ENCODE results near the gene ZNF330. TPM values are rescaled to one million over a fixed set of nuclear protein-coding genes. Genes with fewer than 3 reads are reported as not detected.
A peak's percentile ranks its signal among the peaks of the same experiment; 100 is the strongest.
"Not testable (repeated sequence)": the region's sequence is repeated elsewhere in the genome, so short reads cannot be mapped to it uniquely, and the experiment has no call there.

Gene ZNF330
- total RNA-seq, 2 experiments from 2014 or later, result 47.2 to 58.7 TPM

DNA sequence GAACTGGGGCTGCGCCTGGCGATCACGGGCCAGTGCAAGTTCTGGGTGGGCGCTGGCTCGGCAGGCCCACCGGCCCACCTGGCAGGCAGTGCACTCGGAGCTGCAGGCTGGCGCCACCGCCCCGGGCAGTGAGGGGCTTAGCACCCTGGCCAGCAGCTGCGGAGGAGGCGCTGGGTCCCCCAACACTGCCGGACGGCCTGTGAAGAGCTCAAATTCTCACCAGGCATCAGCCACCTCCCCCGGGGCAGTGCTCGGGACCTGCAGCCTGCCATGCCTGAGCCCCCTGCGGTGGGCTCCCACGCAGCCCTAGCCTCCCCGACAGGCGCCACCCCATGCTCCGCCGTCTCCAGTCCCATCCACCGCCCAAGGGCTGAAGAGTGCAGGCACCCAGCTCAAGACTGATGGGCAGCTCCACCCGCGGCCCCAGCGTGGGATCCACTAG is 7.1 kb upstream of the ZNF330 start:
- Mint-ChIP-seq H3K36me3 (no peaks in the 10 kb centered on the region), H3K27me3 (peaks cover 18% of the 10 kb centered on the region), H3K4me3 (no peak overlapping the region), H3K9me3 (ENCODE audit: low read depth) (no peaks in the 10 kb centered on the region), H3K27ac (no peak overlapping the region), H3K4me1 (no peaks in the 10 kb centered on the region)
- CTCF ChIA-PET, result no interaction called here
- ATAC-seq (no peak), DNase-seq (no peak)

DNA sequence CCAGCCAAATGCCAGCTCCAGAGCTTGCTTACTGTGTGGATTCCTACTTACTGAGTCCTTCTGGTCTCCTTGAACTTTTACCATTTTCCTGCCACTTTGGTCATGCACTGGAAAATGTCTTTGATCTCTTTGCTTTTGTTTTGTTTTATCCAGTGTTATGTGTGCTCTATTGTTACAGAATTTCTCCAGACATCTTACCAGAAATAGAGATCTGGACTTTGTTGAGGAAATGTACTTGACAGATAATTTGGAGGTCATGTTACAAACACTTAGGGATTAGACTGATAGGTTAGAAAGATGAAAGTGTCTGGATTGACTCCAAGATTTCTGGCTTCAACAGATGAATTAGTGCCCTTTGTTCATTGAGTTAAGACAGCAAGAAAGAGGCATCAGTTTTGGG is 5.7 kb upstream of the ZNF330 start:
- H3K4me3 Mint-ChIP-seq, result no peak overlapping the region
- no peak overlapping the region for H3K27ac Mint-ChIP-seq
- peaks cover 21% of the 10 kb centered on the region for H3K27me3 Mint-ChIP-seq
- H3K36me3 Mint-ChIP-seq, result no peaks in the 10 kb centered on the region
- ATAC-seq (no peak), DNase-seq (no peak)
- no peaks in the 10 kb centered on the region for H3K9me3 Mint-ChIP-seq (ENCODE audit: low read depth)
- H3K4me1 Mint-ChIP-seq, result no peaks in the 10 kb centered on the region
- CTCF ChIA-PET, result no interaction called here

DNA sequence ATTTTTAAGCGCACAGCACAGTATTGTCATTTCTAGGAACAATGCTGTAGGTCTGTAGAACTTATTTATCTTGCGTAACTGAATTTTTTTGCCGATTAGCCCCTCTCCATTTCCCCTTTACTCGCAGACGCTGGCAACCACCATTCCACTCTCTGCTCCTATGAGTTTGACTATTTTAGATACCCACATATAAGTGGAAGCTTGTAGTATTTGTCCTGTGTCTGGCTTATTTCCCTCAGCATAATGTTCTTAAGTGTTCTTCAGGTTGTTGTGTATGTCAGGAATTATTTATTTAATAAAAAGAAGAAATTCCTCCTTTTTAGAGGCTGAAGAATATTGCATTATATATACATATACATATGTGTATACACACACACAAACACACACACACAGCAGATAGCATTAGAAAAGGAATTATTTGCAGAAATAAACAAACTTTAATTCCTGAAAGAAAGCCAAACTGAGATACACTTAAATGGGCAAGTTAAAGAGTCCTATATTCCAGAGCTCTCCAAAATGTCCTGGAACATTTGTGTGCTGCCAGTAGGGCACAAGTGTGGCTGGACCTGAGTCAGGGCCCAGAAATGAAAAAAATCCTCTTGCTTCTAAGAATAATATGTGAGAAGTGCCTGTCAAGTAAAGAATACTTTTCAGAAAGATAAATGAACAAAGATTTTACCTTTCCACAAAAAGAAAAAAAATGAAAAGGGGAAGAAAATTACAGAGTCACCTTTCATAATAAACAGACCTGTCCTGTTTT is 4.5 kb upstream of the ZNF330 start:
- Mint-ChIP-seq H3K36me3 (no peaks in the 10 kb centered on the region), H3K27me3 (peaks cover 17% of the 10 kb centered on the region), H3K27ac (no peak overlapping the region), H3K9me3 (ENCODE audit: low read depth) (no peaks in the 10 kb centered on the region), H3K4me1 (peaks cover 6% of the 10 kb centered on the region), H3K4me3 (no peak overlapping the region)
- no peak for DNase-seq
- CTCF ChIA-PET, result no interaction called here
- no peak for ATAC-seq

DNA sequence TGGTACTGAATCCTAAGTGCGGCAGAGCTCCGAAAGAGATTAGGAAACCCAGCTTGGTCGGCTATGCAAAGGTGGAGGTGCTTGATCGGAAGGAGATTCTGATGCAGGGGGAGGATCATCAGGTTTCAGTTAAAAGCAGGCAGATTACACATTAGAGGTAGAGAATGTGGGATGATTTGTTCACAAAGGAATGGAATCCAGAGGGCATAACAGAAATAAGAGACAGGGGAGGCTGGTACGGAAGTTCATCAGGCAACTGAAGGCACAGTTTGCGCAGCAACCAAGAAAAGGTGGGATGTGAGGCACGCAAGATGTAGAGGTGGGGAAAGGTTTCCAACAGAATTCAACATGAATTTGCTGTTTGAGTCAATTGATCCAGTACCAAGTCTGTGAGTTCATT is 424 bp upstream of the ZNF330 start:
- ATAC-seq, result no peak
- Mint-ChIP-seq H3K27me3 (peaks cover 14% of the 10 kb centered on the region), H3K36me3 (peaks cover 20% of the 10 kb centered on the region), H3K9me3 (ENCODE audit: low read depth) (no peaks in the 10 kb centered on the region), H3K4me3 (peak overlapping the region; percentile 95), H3K27ac (peak overlapping the region; percentile 69), H3K4me1 (peaks cover 39% of the 10 kb centered on the region)
- DNase-seq, result no peak
- CTCF ChIA-PET, result no interaction called here

DNA sequence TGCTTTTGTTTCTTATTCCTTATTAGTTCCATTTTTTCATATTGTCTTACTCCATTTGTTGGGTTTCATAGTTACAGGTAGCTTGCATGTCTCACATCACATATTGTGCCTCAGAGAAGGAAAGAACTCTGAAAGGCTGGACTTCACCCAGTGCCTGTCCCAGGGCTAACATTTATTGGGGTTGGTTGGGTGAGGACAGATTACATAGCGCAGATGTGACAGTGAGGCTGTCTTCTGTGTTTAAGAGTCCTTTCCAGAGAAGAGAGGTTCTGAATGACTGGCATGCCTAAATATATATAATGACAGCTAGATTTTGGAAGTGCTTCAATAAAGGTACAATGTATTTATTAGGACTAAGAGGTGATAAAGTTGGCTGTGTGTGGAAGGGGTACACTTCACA is 2.7 kb downstream of the ZNF330 start:
- DNase-seq, result no peak
- CTCF ChIA-PET, result interaction anchor here (0.9 kb wide), 1 partner anchor 22 kb away, joined by 4 read pairs; no protein-coding TSS in a partner anchor
- Mint-ChIP-seq H3K27ac (no peak overlapping the region), H3K36me3 (peaks cover 40% of the 10 kb centered on the region), H3K9me3 (ENCODE audit: low read depth) (peaks cover 5% of the 10 kb centered on the region), H3K4me1 (peaks cover 44% of the 10 kb centered on the region), H3K4me3 (no peak overlapping the region), H3K27me3 (peaks cover 3% of the 10 kb centered on the region)
- ATAC-seq, result no peak

DNA sequence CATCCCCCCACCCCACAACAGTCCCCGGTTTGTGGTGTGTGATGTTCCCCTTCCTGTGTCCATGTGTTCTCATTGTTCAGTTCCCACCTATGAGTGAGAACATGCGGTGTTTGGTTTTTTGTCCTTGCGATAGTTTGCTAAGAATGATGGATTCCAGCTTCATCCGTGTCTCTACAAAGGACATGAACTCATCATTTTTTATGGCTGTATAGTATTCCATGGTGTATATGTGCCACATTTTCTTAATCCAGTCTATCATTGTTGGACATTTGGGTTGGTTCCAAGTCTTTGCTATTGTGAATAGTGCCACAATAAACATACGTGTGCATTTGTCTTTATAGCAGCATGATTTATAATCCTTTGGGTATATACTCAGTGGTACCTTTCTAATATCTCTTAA is 6.6 kb downstream of the ZNF330 start:
- Mint-ChIP-seq H3K36me3 (peaks cover 64% of the 10 kb centered on the region), H3K4me1 (peaks cover 36% of the 10 kb centered on the region)
- H3K27me3 Mint-ChIP-seq; DNase-seq; CTCF ChIA-PET; H3K9me3 Mint-ChIP-seq (ENCODE audit: low read depth); H3K4me3 Mint-ChIP-seq; ATAC-seq; H3K27ac Mint-ChIP-seq: not testable (repeated sequence)

DNA sequence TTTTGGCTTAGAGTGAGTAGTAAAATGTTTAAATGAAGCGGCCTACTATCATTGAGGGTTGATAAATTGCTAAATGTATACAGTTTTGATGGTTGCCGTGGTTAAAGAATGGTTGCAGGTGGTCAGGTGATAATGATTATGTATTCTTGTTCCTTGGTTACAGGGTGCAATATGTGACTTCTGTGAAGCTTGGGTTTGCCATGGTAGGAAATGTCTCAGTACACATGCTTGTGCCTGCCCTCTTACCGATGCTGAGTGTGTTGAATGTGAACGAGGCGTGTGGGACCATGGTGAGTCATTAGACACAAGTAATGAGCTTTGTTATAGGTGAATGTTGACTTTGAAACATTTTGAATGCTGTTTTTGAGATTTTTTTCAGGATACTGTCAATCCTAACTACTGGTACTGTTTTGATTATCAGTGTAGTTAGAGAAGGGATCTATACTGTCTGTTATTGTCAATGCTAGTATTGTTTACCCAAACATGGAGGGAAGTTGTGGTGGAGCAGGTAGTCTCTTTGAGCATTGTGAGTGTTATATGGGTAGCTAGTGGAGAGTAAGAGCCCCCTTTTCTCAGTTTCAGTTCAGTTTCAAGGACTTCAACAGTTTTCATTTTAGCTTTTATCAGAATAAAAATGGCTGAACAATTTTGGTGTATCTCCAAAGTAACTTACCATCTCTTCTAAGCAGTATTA is 8.9 kb downstream of the ZNF330 start:
- H3K4me1 Mint-ChIP-seq, result peaks cover 18% of the 10 kb centered on the region
- H3K36me3 Mint-ChIP-seq, result peaks cover 62% of the 10 kb centered on the region
- CTCF ChIA-PET, result interaction anchor here (1.0 kb wide), 1 partner anchor 10 kb away, joined by 4 read pairs; no protein-coding TSS in a partner anchor
- no peaks in the 10 kb centered on the region for H3K27me3 Mint-ChIP-seq
- DNase-seq (no peak), ATAC-seq (peak; percentile 36)
- H3K9me3 Mint-ChIP-seq (ENCODE audit: low read depth), result peaks cover 5% of the 10 kb centered on the region
- H3K4me3 Mint-ChIP-seq, result no peak overlapping the region
- peak overlapping the region; percentile 37 for H3K27ac Mint-ChIP-seq

DNA sequence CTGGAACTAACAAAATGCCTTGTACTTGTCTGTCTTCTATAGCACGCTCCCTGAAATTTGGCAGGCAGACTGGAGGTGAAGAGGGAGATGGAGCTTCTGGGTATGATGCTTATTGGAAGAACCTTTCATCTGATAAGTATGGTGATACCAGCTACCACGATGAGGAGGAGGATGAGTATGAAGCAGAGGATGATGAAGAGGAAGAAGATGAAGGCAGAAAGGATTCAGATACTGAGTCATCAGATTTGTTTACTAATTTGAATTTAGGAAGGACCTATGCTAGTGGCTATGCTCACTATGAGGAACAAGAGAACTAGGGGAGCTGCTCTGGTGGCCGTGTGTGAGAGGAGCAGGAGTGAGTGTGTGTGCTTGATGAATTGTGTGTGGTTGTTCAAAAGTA is 13.0 kb downstream of the ZNF330 start:
- H3K9me3 Mint-ChIP-seq (ENCODE audit: low read depth), result no peaks in the 10 kb centered on the region
- no peak overlapping the region for H3K27ac Mint-ChIP-seq
- no peak overlapping the region for H3K4me3 Mint-ChIP-seq
- no peaks in the 10 kb centered on the region for H3K27me3 Mint-ChIP-seq
- peaks cover 48% of the 10 kb centered on the region for H3K36me3 Mint-ChIP-seq
- DNase-seq, result no peak
- H3K4me1 Mint-ChIP-seq, result peaks cover 6% of the 10 kb centered on the region
- no peak for ATAC-seq
- CTCF ChIA-PET, result no interaction called here

DNA sequence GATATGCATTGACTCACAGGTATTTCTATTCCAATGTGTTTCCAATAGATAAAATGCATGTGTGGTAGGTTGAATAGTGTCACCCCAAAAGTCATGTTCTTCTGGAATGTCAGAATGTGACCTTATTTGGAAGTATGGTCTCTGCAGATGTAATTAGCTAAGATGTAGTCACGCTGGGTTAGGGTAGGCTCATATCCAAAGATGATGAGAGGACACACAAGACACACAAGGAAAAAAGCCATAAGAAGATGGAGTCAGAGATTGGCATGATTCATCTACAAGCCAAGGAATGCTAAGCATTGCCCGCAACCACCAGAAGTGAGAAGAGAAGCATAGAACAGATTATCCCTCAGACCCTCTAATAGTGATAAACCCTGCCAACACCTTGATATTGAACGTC is 17.5 kb downstream of the ZNF330 start:
- H3K27ac Mint-ChIP-seq, result no peak overlapping the region
- no peaks in the 10 kb centered on the region for H3K27me3 Mint-ChIP-seq
- H3K4me1 Mint-ChIP-seq, result peaks cover 14% of the 10 kb centered on the region
- DNase-seq (no peak), ATAC-seq (no peak)
- CTCF ChIA-PET, result no interaction called here
- H3K9me3 Mint-ChIP-seq (ENCODE audit: low read depth), result no peaks in the 10 kb centered on the region
- no peak overlapping the region for H3K4me3 Mint-ChIP-seq
- peaks cover 25% of the 10 kb centered on the region for H3K36me3 Mint-ChIP-seq

DNA sequence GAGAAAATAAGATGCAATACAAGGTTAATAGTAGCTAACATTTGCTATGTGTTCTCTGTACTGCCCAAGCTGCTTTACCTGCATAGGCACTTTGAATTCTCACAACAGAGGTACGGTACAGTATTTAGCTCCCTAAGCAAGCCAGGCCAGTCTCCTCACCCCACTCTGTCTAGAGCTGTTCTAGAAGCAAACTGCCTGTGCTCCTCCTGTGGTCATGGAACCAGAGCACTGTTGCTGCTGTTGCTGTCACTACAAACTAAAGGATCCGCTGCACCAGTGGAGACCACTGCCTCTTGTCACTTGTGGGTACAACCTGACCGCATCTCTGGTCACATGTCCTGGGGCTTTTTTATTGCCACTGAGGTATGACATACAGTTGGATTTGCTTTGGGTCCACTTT is 19.6 kb downstream of the ZNF330 start:
- Mint-ChIP-seq H3K4me3 (no peak overlapping the region), H3K36me3 (peaks cover 15% of the 10 kb centered on the region), H3K27me3 (no peaks in the 10 kb centered on the region), H3K4me1 (peaks cover 16% of the 10 kb centered on the region), H3K9me3 (ENCODE audit: low read depth) (peaks cover 2% of the 10 kb centered on the region), H3K27ac (peak overlapping the region; percentile 45)
- ATAC-seq (peak; percentile 62), DNase-seq (no peak)
- CTCF ChIA-PET, result interaction anchor here (2.0 kb wide), 1 partner anchor 9 kb away, joined by 4 read pairs; no protein-coding TSS in a partner anchor

DNA sequence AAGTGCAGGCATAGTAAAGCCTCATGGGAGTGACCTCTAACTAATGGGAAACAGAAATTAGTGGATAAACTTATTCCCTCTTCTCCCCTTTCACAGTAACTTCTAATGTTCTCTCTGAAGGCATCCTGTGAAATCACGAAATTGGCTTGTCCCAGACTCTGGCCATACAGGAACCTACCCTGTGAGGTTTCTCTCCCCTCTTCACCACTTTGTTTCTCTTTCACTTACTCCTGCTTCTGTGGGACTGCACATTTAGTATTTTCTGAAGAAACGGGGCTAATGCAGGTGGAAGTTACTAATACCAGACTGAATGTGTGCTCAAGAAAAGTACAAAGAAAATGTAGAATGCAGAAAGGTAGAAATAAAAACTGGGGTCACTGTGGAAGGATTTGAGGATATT is 20.0 kb downstream of the ZNF330 start:
- Mint-ChIP-seq H3K27me3 (no peaks in the 10 kb centered on the region), H3K36me3 (peaks cover 12% of the 10 kb centered on the region), H3K9me3 (ENCODE audit: low read depth) (peaks cover 3% of the 10 kb centered on the region), H3K27ac (peak overlapping the region; percentile 45), H3K4me1 (peaks cover 20% of the 10 kb centered on the region), H3K4me3 (no peak overlapping the region)
- no peak for DNase-seq
- peak; percentile 84 for ATAC-seq
- CTCF ChIA-PET, result interaction anchor here (2.0 kb wide), 1 partner anchor 9 kb away, joined by 4 read pairs; no protein-coding TSS in a partner anchor

DNA sequence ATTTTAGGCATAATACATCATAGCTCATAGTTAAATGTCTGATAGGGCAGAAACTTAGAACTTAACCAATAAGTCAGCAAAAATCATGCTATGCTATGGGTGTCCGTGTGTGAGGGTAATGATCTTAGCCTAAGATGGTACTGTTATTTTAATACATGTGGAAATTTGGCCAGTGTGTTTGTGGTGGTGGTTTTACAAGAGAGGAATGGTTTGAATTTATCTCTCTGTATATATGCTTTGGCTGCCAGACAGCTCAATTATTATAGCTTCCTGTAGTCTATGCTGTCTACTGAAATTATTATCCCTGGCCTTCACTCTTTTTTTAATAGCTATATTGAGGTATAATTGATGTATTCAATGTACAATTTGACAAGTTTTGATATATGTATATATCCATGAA is 21.3 kb downstream of the ZNF330 start:
- CTCF ChIA-PET, result no interaction called here
- H3K27ac Mint-ChIP-seq, result no peak overlapping the region
- no peak overlapping the region for H3K4me3 Mint-ChIP-seq
- no peaks in the 10 kb centered on the region for H3K27me3 Mint-ChIP-seq
- H3K4me1 Mint-ChIP-seq, result peaks cover 31% of the 10 kb centered on the region
- H3K36me3 Mint-ChIP-seq, result peaks cover 7% of the 10 kb centered on the region
- DNase-seq, result no peak
- peaks cover 3% of the 10 kb centered on the region for H3K9me3 Mint-ChIP-seq (ENCODE audit: low read depth)
- no peak for ATAC-seq

DNA sequence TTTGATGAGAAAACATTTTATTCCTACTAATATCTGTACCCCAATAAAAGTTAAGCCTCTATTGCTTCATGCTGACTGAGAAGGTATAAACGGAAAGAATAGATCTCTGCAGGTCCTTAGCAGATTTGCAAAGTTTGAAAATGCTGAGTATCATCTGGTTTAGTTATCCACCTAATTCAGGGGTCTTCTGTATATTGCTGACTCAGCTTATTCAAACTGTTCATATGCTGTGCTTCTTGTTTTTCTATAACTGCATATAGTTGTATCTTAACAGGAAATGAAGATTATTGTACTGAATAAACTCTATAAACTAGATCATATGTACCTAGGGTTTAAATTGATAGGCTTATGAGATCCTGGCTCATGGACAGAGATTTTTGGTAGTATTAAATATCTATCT is 23.7 kb downstream of the ZNF330 start:
- no peak overlapping the region for H3K27ac Mint-ChIP-seq
- peaks cover 43% of the 10 kb centered on the region for H3K4me1 Mint-ChIP-seq
- ATAC-seq (no peak), DNase-seq (no peak)
- peaks cover 8% of the 10 kb centered on the region for H3K36me3 Mint-ChIP-seq
- CTCF ChIA-PET, result no interaction called here
- no peaks in the 10 kb centered on the region for H3K27me3 Mint-ChIP-seq
- peaks cover 3% of the 10 kb centered on the region for H3K9me3 Mint-ChIP-seq (ENCODE audit: low read depth)
- H3K4me3 Mint-ChIP-seq, result no peak overlapping the region

DNA sequence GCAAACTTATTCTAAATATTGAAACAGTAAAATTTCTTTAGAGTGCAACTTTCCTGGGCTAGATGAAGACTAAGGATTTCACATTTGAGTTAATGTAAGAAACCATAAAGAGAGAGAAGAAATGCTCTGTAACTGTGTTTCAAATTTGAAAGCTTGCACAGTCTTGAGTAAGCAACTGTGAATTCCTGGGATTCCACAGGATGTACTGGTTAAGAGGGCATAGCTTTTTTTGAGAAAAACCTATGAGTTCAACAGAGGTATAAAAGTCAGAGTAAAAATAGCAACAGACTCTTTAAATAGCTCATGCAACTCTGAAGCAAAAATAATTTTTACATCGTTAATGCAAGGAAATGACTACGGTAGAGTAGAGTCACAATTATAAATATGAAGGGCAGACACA is 25.5 kb downstream of the ZNF330 start:
- no peak for DNase-seq
- H3K36me3 Mint-ChIP-seq, result peaks cover 11% of the 10 kb centered on the region
- H3K27ac Mint-ChIP-seq, result peak overlapping the region; percentile 83
- ATAC-seq, result peak; percentile 87
- H3K9me3 Mint-ChIP-seq (ENCODE audit: low read depth), result peaks cover 3% of the 10 kb centered on the region
- CTCF ChIA-PET, result interaction anchor here (0.6 to 1.2 kb wide), 6 partner anchors 9 to 606 kb away, joined by 3 to 4 read pairs (median 3); partner anchors contain the start of gene ZNF330
- peak overlapping the region; percentile 5 for H3K4me3 Mint-ChIP-seq
- peaks cover 32% of the 10 kb centered on the region for H3K4me1 Mint-ChIP-seq
- H3K27me3 Mint-ChIP-seq, result peaks cover 2% of the 10 kb centered on the region

Measured in activated CD8-positive, alpha-beta memory T cell treated with anti-CD3 and anti-CD28 coated beads, Interleukin-2, amount 10 ng/mL, durations not matched to agents 7 days and 5 days (primary cell).